Astrocyte of the spinal cord (primary cell): ENCODE measurements around the gene HS6ST1.

Experiments used
- DNase-seq: peaks from one replicate; pipeline ENCODE4 v3.0.0; 2011; ENCODE audit warnings: low read depth, low spot score
- H3K4me3 ChIP-seq: 2 replicates; pipeline ENCODE4 v1.5.1; 2011; ENCODE audit warnings: low read depth, mild to moderate bottlenecking, low read length, moderate library complexity
- CTCF ChIP-seq: IDR thresholded peaks from 2 replicates; pipeline ENCODE4 v1.5.1; 2012; ENCODE audit warnings: low read depth, mild to moderate bottlenecking, low read length, inconsistent platforms
- in situ Hi-C: cut with HindIII; loops from 2 replicates; pipeline ENCODE4 v1.10.0; 2017; ENCODE audit warnings: low sequenced_read_pairs

Gene HS6ST1

GRCh38 chr2:128241896-128242295 lies 76.8 kb downstream of the HS6ST1 start:
- no peak for DNase-seq
- no peak overlapping the region for H3K4me3 ChIP-seq
- in situ Hi-C loops: no loop called here
- no peak for TF ChIP-seq CTCF

- DNase-seq: no peak
- no peak for TF ChIP-seq CTCF
- no peak overlapping the region for H3K4me3 ChIP-seq
- in situ Hi-C loops: no loop called here
These were observed 80.6 kb downstream of the HS6ST1 start for GRCh38 chr2:128237911-128238697.

- no peak for TF ChIP-seq CTCF
- in situ Hi-C loops: no loop called here
- H3K4me3 ChIP-seq: no peak overlapping the region
- DNase-seq: no peak
These were observed 81.6 kb downstream of the HS6ST1 start for GRCh38 chr2:128237081-128237534.

- TF ChIP-seq CTCF: no peak
- DNase-seq: peak; percentile 83
- in situ Hi-C loops: no loop called here
- H3K4me3 ChIP-seq: no peak overlapping the region
These were observed 82.1 kb downstream of the HS6ST1 start for GRCh38 chr2:128236491-128237035.

- H3K4me3 ChIP-seq: no peak overlapping the region
- in situ Hi-C loops: no loop called here
- DNase-seq: no peak
- no peak for TF ChIP-seq CTCF
These were observed 83.1 kb downstream of the HS6ST1 start for GRCh38 chr2:128235581-128235980.

GRCh38 chr2:128234613-128235012 lies 84.1 kb downstream of the HS6ST1 start:
- TF ChIP-seq CTCF: no peak
- no peak overlapping the region for H3K4me3 ChIP-seq
- DNase-seq: no peak
- in situ Hi-C loops: no loop called here
